Measurements from ENCODE around the gene GPRC5B.

Gene GPRC5B

DNA sequence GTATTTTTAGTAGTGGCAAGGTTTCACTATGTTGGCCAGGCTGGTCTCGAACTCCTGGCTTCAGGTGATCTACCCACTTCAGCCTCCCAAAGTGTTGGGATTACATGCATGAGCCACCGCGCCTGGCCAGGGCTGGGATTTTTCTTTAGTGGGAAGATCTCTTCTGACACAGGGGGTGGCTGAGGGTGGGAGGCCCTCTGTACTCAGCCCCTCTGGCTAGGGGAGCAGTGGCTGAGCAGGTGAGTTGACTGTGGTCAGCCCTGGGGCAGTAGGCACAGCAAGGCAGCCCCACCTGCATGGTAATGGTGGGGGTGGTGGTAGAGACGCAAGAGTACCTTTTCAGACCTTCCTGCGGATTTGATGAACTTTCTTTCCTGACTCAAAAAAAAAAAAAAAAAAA lies 12.3 kb upstream of the GPRC5B start:
- DNase-seq = no peak

DNA sequence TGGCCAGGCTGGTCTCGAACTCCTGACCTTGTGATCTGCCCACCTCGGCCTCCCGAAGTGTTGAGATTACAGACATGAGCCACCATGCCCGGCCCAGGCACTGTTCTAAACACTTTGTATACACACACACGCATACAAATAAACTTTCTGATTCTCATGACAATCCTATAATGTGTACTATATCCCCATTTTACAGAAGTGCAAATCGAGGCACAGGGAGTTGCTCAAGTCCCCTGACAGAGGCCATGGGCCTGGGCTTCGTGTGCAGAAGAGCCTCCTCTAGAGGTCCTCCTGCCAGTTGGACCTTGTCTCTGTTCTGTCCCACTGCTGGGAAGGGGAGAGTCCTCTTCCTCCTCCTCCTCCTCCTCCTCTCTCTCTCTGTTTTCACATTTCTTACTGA lies 9.9 kb upstream of the GPRC5B start:
- DNase-seq = no peak

DNA sequence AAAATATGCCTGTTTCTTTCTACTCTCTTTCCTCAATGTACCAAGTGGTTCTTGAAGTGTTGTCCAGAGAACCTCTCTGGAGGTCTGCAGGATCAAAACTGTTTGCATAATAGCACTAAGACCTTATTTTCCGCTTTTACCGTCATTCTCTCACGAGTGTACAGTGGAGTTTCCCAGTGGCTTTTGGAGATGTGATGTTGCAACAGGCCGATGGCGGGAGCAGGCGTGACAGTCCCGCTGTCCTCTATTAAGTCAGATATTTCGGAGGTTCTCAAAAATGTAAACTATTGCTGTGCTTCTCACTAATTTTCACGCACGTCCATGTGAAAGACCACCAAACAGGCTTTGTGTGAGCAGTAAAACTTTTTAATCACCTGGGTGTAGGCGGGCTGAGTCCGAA lies 8.3 kb upstream of the GPRC5B start:
- DNase-seq = no peak

DNA sequence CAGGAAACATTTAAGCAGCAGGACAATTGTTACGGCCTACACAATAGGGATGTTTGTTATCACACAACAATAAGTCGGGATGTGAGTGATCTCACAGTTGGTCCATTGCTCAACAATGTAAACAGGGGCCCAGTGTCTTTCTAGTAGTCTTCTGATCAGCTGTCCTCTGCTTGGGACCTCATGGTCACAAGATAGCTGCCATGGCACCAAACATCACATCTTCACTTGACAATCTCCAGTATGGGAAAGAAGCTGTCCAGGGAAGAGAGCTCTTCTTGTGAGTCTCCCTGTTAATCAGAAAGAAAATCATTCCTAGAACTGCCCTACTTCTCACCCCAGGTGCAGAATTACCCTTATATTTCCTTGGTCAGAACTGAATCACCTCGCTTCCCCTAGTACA lies 6.3 kb upstream of the GPRC5B start:
- DNase-seq = no peak

DNA sequence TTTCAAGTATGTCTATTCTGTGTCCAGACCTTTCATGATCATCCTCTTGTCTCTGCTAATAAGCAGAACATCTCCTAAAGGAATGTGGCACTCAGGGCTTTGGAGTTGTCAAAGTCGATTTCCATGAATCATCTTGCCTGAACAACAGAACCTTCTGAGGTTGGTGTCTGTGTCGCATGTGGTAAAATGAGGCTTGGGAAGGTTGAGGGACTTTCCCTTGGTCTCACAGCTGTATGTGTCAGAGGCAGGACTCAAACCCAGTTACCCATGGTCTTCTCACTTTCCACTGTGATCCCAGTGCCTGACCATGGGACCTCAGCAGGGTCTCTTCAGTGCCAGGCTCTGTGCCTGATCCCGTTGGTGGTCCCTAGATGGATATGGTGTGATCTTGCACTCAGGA lies 4.2 kb upstream of the GPRC5B start:
- no peak for DNase-seq

DNA sequence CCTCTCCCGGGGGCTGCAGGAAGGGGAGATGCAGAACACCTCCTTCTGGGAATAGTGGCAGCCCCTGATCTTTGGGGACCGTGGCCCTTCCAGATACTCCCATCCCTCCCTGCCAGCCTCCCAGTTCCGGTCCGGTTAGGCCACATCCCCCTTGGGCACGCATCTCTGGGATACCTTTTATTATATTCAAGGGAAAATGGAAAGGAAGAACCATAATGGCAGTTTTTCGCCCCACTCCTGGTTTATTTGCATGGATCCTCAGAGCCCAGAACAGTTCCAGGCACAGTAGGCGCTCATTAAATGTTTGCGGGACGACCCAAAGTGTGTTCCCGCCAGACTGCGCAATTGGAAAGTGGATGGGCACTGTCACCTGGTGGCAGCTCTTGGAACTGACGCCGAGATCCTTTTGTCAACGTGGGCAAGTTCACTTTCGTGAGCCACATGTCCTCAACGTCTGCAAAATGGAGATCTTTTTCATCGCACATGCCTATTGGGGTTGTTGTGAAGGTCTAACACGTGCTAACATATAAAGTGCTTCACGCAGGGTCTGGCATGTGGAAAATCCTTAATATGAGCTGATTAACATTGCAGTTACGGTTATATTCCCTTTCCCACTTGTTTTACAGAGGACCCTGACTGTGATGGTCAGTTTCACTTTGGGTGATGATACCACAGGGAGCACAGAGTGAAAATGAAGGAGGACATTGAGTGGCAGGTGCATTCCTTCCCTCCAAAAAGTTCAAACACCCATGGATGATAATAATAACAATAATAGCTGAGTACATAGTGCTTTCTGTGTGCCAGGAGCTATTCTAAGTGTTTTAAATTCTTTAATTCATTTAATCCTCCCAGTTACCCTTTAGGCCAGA lies 1.7 kb upstream of the GPRC5B start:
- DNase-seq = peak; percentile 75

DNA sequence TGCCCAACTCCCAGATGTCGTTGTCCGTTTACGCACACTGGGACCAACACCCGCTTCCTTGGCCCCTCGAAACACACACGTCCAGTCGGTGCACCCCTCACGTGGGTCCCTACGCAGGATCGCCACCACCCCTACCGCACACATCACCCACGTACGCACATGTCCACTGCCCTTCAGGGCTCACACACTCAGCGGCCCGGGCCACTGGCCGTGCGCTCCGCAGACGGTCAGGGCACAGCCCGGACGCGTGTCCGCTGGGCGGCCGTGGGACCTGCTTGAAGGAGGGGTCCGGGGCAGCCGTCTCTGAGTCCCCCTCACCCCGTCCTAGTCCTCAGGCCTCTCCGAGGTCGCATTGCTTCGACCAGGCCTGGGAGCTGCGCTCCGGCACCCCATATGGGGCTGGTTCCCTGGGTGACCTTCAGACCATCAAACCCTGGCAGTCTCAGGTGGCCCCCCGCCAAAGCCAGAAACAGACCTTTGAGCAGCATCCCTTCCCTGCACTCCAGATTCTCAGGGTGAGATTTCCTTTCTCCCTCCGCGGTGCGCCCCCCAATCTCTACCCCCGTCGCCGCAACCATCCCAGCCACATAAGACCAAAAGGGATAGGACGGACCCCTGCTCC lies 914 bp upstream of the GPRC5B start:
- no peak for DNase-seq

DNA sequence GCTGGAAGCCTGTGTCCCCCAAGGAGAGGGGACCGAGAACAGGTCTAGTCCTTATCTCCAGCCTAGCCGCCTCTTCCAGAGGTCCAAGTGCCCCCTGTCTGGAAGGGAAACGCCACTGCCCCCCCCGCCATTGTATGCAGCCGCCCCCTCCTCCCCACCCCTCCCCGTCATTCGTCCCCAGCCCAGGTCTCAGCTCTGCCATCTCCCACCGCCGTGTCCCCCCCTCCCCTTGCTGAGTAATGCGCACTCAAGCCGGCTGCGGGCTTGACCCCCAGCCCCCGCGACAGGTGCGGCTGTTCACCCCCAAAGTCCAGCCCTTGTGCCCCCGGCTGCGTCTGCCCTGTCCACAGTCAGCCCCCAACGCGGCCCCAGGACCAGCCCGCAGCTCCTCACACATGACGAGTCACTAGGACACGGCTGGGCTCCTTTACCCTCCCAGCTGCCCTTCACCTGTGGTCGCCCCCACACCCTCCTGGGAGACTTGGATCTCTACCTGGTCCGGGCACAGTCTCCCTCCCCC lies 622 bp downstream of the GPRC5B start:
- peak; percentile 70 for DNase-seq

DNA sequence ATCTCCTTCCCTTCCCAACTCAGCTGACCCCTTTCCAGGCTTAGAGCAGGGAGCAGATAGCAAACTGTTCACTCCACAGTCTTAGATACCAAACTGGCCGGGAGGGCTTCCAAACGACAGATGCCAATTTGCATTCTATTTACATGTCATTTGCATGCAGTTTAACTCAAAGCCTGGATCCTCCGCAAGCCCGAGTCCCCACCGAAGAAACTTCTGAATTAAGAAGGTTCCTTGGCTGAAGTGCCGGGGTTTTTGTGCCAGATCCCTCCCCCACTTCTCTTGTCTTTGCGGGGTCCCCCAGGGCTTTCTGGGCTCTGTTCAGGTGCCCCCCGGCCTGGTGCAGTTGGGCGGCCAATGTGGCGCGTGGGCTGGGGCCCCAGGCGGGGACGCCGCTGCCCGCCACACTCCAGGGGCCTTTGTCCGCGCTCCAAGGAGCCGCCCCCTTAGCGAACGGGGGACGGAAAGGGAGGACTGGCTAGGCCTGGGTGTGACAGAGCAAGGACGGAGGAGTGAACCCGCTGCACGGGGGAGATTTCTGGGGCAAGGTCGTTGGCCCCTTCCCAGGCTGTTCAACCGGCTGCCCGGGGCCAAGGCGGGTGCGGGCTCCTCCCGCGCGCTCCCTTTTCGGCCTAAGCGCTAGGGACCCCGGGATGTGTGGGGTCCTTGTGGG lies 1.2 kb downstream of the GPRC5B start:
- peak; percentile 81 for DNase-seq

DNA sequence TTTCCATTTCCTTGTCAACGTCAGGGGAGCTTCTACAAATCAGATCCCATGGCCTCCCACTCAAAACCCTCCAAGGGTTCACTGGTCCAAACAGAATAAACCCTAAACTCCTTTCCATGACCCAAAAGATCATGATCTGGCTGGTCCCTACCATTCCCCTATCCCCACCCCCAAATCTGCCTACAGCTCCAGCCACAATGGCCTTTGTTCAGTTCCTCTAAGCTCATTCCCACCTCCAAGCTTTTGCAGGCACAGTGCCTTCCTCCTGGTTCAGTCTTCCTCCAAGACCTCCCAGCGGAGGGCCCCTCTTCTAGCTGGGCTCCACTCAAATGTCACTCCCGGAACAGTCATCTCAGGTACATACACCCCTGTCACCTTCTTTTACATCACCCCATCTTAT lies 2.0 kb downstream of the GPRC5B start:
- peak; percentile 55 for DNase-seq

DNA sequence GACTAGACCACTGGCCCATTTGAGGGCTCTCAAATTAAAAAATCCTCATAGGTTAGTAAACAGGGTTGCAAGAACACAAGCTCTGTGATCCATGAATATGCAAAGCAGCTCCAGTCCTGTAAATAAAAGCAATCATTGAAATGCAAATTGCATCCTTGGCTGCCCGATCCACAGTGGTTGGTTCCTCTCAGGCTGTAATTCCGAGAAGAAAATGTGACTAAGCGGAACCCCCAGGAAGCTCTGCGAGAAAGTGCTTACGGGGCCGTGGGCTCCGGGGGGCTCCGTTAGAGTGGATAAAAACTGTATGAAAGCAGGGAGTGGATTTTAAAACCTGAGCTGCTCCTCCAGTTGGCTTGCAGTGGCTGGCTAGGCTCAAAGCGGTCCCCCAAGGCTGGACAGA lies 2.5 kb downstream of the GPRC5B start:
- DNase-seq = peak; percentile 37

DNA sequence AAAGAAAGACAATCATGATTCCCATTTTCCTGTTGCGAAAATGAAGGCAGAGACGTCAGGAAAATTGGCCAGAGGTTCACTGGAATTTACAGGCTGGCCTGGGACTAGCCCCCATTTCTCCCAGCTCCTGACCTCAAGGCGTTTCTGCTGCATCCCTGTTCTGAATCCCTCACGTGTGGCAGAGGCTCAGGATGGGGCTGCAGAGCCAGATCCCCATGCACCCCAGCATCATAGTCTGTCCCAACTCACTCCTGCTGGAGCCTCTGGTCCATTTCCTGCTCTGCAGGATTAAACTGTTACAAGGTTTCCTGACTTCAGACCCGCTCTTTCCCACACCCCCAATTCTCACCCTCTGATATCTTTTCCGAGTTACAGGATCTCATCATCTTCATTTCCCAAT lies 2.9 kb downstream of the GPRC5B start:
- no peak for DNase-seq

DNA sequence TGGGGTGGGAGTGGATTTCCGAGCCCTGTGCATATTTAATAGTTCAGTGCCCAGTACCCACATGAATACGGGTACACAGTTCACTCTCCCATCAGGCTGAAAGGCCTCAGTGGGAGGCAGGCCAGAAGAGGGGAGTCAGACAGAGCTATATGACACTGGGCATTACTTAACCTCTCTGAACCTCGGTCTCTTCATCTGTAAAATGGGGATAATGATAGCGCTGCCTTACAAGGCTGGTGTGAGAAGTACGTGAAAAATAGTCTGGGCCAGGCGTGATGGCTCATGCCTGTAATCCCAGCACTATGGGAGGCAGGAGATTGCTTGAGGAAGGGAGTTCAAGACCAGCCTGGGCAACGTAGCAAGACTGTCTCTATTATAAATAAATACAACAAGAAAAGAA lies 3.6 kb downstream of the GPRC5B start:
- no peak for DNase-seq

DNA sequence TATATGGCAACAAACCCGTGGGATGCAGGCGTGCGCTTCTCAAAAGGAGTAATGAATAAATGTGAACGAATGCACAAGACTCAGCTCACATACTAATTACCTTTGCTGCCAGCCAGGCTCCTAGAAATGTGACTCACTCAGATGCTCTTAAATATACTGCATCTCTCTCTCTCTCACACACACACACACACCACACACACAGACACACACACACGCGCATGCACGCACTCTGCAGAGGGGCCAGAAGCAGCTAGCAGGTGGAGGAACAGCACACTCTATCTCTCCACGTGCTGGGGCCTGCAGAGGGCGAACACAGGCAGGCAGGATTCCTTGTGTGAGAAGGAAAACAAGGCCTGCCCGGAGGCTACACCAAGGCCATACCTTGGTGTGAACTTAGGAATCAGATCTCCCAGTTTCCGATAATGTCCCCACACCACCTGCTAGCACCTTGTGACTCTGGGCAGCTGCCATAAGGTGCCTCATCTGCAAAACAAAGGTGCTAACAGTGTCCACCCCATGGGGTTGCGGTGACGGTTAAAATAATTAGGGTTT lies 5.3 kb downstream of the GPRC5B start:
- DNase-seq = peak; percentile 100

DNA sequence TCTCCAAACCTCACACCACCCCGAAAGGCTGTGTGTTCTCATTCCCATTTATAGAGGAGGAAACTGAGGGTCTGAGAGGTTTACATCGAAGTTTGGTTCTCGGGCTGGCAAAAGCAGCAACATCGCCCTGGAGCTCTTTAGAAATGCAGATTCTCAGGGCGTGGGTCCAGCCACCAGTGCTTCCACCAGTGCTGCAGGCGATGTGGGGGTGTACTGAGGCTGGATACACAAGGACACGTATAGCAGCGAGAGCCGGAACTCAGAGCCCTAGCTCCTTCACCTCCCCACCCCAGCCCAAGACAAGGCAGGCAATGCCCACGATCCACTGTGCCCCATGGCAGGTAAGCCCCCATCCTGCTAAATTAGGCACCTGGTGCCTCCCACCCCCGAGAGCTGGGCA lies 5.9 kb downstream of the GPRC5B start:
- no peak for DNase-seq

DNA sequence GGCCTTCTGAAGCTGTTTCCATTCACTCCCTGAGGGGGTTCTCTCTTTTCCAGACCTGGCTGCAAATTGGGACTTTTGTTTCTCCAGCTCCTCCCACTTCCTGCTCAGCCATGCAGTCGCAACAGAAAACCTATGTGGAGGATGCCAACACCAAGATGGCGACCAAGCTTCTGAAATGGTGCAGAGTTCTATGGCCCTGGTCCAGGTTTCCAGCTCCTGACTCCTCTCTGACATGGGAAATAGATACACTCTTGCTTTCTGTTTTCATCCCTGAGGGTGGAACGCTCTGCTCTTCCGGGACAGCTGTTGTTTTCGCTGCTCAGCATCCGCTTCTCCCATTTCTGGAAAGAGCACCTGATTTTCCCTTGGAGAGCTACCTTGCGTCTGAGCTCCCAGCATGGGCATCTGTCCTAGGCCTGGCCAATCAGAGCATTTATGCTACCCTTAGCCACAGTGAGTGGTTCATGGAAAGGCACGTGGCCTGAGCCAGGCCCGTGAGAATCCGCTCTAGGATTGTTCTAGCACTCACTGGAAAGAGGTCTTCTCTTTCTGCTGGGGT lies 8.1 kb downstream of the GPRC5B start:
- peak; percentile 37 for DNase-seq

DNA sequence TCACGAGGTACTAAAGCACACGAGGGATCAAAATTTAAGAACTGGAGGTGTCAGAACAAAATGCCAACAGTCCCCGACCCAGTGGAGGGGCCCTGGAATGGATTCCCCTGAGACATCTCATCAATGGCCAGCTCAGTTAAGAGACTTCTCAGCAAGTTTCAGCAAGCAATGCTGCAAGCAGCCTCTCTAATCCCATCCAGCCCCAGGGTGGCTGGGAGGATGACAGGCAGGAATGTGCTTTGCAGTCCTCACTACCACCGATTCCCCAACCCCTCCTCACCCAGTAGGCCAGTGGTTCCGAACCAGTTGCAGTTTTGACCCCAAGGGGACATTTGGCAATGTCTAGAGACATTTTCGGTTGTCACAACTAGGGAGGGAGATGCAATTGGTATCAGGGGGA lies 8.7 kb downstream of the GPRC5B start:
- no peak for DNase-seq

DNA sequence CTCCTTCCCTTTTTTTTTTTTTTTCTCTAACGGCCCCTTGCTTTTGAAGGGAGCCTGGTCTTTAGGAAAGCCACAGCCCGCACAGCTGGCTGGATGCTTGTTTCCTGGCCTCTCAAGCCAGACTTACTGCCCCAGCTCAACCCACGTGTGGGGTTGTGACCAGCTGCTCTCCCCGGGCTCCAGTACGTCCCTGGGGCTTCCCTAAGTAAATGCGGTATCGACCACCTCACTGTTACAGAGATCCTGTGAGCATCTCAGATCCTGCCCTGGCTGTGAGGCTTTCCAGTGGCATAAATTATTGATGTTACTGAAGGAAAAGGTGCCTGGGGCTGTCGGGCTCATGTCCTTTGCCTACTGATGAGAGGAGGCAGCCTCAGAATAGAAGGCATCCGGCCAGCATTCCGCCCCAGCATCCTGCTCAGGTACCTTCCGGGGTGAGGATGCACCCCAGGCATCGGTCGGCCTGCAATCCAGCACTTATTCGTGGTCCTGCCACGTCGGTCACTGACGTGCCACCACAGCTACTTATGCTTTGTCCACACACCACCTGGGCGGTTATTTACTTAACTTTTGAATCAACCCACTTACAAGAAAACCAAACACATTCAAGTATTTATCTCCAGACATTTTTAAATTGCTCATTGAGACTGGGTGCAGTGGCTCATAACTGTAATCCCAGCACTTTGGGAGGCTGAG lies 9.6 kb downstream of the GPRC5B start:
- peak; percentile 47 for DNase-seq

DNA sequence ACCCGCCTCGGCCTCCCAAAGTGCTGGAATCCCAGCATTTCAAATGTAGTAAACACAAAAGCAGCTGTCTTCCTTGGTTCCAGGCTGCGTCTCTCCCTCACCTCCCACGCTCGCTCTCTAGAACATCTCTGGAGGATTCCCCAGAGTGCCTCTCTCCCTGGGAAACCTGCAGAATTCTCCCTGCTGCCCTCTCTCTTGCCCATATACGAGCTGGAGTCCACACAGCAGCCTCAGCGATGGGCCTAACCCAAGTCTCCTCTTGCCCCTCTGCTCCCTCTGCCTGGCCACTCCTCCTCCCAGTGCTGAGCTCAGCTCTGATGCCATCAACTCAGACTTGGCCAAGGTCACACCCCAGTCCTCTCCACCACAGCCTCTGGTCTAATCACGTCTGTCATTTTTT lies 10.6 kb downstream of the GPRC5B start:
- DNase-seq = no peak

DNA sequence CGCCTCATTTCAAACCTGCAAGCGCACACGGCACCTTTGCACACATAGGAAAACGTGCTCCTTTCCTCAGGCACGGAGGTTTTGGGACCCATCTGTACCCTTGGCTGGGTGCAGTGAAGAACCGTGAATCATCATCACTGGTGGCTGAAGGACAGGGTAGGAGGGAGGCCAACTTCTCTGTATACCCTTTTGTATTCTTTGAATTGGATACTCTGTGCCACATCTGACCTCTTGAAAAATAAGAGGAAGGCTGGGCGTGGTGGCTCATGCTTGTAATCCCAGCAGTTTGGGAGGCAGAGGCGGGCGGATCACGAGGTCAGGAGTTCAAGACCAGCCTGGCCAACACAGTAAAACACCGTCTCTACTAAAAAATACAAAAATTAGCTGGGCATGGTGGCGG lies 11.7 kb downstream of the GPRC5B start:
- DNase-seq = no peak

DNA sequence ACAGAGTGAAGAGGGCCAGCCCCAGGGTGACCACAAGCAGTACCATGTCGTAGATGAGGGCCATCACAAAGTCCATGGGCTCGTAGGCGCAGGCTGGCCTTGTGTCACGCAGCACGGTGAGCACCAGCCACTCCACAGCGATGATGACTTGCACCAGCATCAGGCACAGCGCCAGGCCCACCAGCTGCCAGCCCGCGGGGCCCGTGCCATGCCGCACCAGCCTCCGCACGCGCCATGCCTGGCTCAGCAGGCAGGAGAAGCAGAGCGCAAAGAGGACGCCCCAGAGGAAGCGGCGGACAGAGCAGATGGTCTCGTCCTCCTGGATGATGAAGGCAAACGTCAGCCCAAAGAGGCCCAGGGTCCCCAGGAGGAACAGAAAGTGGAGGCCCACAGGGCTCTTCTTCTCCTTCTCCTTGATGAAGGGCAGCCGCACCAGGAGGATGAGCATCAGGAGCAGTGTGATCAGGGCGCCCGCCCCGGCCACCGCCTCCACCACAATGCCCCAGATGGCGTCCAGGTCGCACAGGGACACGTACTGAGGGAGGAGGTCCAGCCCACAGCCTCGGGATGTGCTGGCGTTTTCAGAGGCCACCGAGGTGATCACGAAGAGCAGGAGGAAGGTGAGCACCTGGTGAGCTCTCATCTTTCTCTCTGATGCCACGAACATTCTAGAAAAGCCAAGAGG lies 12.3 kb downstream of the GPRC5B start:
- DNase-seq = no peak

DNA sequence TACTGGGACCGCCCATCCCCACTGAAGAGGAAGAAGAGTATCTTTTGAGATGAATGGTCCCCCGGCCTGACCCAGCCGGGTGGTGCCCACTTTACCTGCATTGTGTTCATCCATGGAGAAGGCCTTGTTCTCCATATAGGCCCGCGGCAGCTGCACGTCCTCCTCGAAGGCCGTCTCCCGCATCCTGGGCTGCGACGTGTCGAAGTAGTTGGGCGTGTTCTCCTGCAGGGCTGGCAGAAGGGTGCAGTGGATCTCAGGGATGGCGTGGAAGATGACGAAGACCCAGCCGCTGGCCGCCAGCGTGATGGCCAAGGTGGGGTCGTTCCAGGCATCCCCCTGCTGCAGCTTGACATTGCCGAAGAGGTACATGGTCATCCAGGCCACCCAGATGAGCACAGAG lies 12.9 kb downstream of the GPRC5B start:
- no peak for DNase-seq

Measured in NCI-H146 (cell line).